Sigmoid colon (tissue), 7 donors: ENCODE results near the gene CYB561D1. TPM values are rescaled to one million over a fixed set of nuclear protein-coding genes. Genes with fewer than 3 reads are reported as not detected.
A peak's percentile ranks its signal among the peaks of the same experiment; 100 is the strongest.

ENCODE experiments used
- DNase-seq: peaks from one replicate; pipeline ENCODE4 v3.0.0-alpha.2; 2019
- H3K27ac ChIP-seq, 4 donors: fragments of 200-600 bp; sonication (generic); one replicate each; pipeline ENCODE4 v1.5.1; 2016 to 2019; ENCODE audit warnings: mild to moderate bottlenecking in 1 of 4
- H3K27me3 ChIP-seq, 3 donors: fragments of 200-600 bp; sonication (generic); one replicate each; pipeline ENCODE4 v1.5.1; 2019; ENCODE audit warnings: mild to moderate bottlenecking in 1 of 3
- H3K36me3 ChIP-seq, 4 donors: fragments of 200-600 bp; sonication (generic); one replicate each; pipeline ENCODE4 v1.5.1; 2016 to 2019
- H3K4me1 ChIP-seq, 4 donors: fragments of 200-600 bp; sonication (generic); one replicate each; pipeline ENCODE4 v1.5.1; 2017 to 2019
- H3K4me3 ChIP-seq, 4 donors: fragments of 200-600 bp; sonication (generic); one replicate each; pipeline ENCODE4 v1.5.1; 2017 to 2019; ENCODE audit warnings: mild to moderate bottlenecking in 2 of 4, moderate library complexity in 1 of 4
- H3K9me3 ChIP-seq, 4 donors: fragments of 200-600 bp in 3 of 4; sonication (generic) in 3 of 4; one replicate each; pipeline versions ENCODE4 v1.5.1 to v1.6.1; 2013 to 2019
- EP300 ChIP-seq, 4 donors: sonication (generic); formaldehyde crosslinking; IDR thresholded peaks; one replicate each; pipeline ENCODE4 v1.6.1; 2017; ENCODE audit warnings: antibody characterized with exemption in 4 of 4
- POLR2A ChIP-seq, 2 donors: fragments of 450-650 bp; IDR thresholded peaks; one replicate each; pipeline ENCODE4 v1.6.1; 2016; ENCODE audit warnings: antibody characterized with exemption in 2 of 2, mild to moderate bottlenecking in 2 of 2, moderate library complexity in 2 of 2
- POLR2AphosphoS5 ChIP-seq, 4 donors: sonication (generic); formaldehyde crosslinking; IDR thresholded peaks; one replicate each; pipeline ENCODE4 v1.6.1; 2017; ENCODE audit warnings: antibody characterized with exemption in 4 of 4
- WGBS, 2 donors: extraction: QIAGEN DNeasy Blood & Tissue Kit; methylation state at CpG; one replicate each; pipeline ENCODE4 v1.1.7; 2013; 5-methylcytosine and 5-hydroxymethylcytosine counted together
- intact Hi-C: fragments of 100-400 bp; cut with DNase I; formaldehyde crosslinking; loops from one replicate; pipeline ENCODE4 v1.15.1; 2023
- polyA plus RNA-seq, 3 donors: library from polyadenylated mRNA; stranded (reverse); fragments of 200-250 nt; gene quantifications; one replicate each; pipeline ENCODE4 v1.2.3, GENCODE V29; 2013
- total RNA-seq, 4 donors: library from RNA; depleted of rRNA; stranded (reverse); fragments of >200 nt; gene quantifications; one replicate each; pipeline ENCODE4 v1.1.0, GENCODE V29; 2016
- TF ChIP-seq, protein P1 (sequence below), 4 experiments: fragments of 450-650 bp in 3 of 4; fragments of 200-600 bp in 1 of 4; IDR thresholded peaks; one replicate each; pipeline ENCODE4 v1.5.1; 2016 to 2019; ENCODE audit warnings: antibody characterized with exemption in 4 of 4, mild to moderate bottlenecking in 3 of 4, moderate library complexity in 2 of 4
- donor health status: healthy with polysubstance abuse.
- donor health status: Bipolar disorder and iron deficiency.
- donor health status: healthy.

The CYB561D1 gene
- total and polyA plus RNA-seq, 7 donors, result 1.8 to 12.5 (median 5.2) TPM

DNA sequence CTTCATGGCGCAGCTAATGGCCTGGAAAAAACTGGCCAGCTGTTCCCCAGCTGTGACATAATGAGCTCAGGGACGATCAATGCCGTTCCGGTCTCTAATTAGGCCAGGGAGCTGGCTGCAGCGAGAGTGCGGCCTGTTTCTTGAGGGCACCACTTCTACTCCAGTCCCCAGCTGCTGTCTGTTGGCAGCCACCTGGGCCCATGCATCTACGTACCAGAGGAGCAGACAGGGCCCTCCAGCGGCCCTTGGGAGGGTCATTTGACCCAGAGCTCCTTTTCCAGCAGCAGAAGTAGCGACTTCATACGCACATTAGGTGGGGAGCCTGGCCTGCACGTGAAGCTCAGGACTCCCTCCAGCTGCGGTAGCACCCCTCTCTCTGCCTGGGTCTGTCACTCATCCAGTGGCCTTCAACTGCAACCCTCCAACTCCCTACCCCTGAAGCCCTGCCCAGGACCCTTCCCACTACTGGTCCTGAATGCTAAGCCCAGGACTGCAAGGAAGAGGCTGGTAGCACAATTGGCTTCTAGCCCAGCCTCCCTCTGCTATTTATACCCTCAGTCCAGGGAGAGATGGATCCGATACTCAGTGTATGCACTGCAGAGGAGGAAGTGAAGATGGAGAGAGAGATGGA is 36.7 kb downstream of the CYB561D1 start:
- no peaks in the 10 kb centered on the region for H3K27me3 ChIP-seq
- no peak overlapping the region for H3K27ac ChIP-seq
- H3K36me3 ChIP-seq, result no peaks in the 10 kb centered on the region
- no peaks in the 10 kb centered on the region for H3K9me3 ChIP-seq
- no peak overlapping the region for H3K4me3 ChIP-seq
- TF ChIP-seq POLR2A (IDR thresholded peaks at IDR 0.05), result no peak
- no peak for TF ChIP-seq EP300 (IDR thresholded peaks at IDR 0.05)
- TF ChIP-seq, protein P1, sequence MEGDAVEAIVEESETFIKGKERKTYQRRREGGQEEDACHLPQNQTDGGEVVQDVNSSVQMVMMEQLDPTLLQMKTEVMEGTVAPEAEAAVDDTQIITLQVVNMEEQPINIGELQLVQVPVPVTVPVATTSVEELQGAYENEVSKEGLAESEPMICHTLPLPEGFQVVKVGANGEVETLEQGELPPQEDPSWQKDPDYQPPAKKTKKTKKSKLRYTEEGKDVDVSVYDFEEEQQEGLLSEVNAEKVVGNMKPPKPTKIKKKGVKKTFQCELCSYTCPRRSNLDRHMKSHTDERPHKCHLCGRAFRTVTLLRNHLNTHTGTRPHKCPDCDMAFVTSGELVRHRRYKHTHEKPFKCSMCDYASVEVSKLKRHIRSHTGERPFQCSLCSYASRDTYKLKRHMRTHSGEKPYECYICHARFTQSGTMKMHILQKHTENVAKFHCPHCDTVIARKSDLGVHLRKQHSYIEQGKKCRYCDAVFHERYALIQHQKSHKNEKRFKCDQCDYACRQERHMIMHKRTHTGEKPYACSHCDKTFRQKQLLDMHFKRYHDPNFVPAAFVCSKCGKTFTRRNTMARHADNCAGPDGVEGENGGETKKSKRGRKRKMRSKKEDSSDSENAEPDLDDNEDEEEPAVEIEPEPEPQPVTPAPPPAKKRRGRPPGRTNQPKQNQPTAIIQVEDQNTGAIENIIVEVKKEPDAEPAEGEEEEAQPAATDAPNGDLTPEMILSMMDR (IDR thresholded peaks at IDR 0.05), result no peak
- no peak for TF ChIP-seq POLR2AphosphoS5 (IDR thresholded peaks at IDR 0.05)
- H3K4me1 ChIP-seq, result peaks cover 0 to 29% (median 22%) of the 10 kb centered on the region in 4 donors
- intact Hi-C loops, result loop anchor here (10.0 kb wide), 1 partner anchor 256 kb away; no protein-coding TSS in a partner anchor
- DNase-seq, result no peak
- 81 to 84% methylated on average over 13 of the region's 13 CpGs for WGBS, 2 donors

DNA sequence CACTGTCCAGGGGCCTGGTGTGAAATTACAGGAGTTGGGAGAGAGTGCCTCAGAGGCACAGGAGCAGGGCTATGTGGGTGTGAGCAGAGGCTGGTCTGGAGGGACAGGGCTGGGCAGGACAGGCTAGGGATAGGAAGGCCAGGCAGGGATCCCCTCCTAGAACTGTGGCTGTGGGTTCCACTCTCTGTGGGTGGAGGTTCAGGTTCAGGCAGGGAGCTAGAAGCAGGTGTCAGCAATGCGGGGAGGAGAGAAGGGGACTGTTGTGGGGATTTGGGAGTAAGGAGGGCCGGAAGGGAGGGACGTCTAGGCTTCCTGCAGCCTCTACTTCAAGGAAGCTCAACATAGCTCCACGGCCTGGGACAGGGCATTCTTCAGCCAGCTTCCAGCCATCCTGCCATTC is 37.5 kb downstream of the CYB561D1 start:
- TF ChIP-seq EP300 (IDR thresholded peaks at IDR 0.05) (no peak), POLR2AphosphoS5 (IDR thresholded peaks at IDR 0.05) (no peak), POLR2A (IDR thresholded peaks at IDR 0.05) (no peak)
- TF ChIP-seq, protein P1 (IDR thresholded peaks at IDR 0.05), result no peak
- Histone ChIP-seq H3K27ac (no peak overlapping the region), H3K9me3 (no peaks in the 10 kb centered on the region), H3K36me3 (no peaks in the 10 kb centered on the region), H3K4me3 (no peak overlapping the region), H3K27me3 (no peaks in the 10 kb centered on the region), H3K4me1 (peaks cover 0 to 37% (median 30%) of the 10 kb centered on the region in 4 donors)
- intact Hi-C loops, result loop anchor here (10.0 kb wide), 1 partner anchor 257 kb away; no protein-coding TSS in a partner anchor
- 87 to 89% methylated on average over 4 of the region's 4 CpGs for WGBS, 2 donors
- no peak for DNase-seq

DNA sequence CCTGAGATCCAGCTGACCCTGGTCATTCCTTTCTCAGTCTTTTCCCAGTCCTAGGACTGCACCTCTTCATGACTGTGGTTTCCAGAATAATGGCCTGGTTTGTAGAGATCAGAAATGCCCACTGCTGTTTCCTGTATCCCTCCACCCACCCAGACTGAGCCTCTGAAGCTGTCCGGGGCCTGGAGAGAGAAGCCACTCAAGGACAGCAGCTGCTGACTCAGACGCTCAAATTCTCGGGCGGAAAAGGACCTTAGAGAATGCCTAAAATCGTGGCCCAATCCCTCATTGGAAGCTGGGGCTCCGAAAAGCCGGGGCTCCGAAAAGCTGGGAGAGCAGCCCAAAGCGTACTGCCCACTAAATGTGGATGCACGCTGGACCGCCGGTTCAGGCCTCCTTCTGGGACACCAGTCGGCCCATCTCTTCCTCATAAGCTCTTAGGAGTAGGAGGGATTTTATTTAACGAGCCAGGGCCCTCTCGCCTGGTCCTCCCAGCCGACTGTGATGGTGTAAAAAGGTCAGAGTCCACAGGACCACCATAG is 38.0 kb downstream of the CYB561D1 start:
- Histone ChIP-seq H3K27me3 (no peaks in the 10 kb centered on the region), H3K4me1 (peaks cover 0 to 42% (median 34%) of the 10 kb centered on the region in 4 donors), H3K36me3 (no peaks in the 10 kb centered on the region), H3K4me3 (peak overlapping the region in 3 of 4 donors; percentile 15 to 18 (median 17)), H3K9me3 (no peaks in the 10 kb centered on the region), H3K27ac (peak overlapping the region in 1 of 4 donors; percentile 63)
- no peak for DNase-seq
- TF ChIP-seq POLR2AphosphoS5 (IDR thresholded peaks at IDR 0.05) (no peak), POLR2A (IDR thresholded peaks at IDR 0.05) (no peak), EP300 (IDR thresholded peaks at IDR 0.05) (no peak)
- TF ChIP-seq, protein P1 (IDR thresholded peaks at IDR 0.05), result no peak
- WGBS, 2 donors, result 45 to 57% methylated on average over 16 of the region's 16 CpGs
- intact Hi-C loops, result loop anchor here (1.0 to 10.0 kb wide), 3 partner anchors 38 to 257 kb away; partner anchors contain the start of genes CYB561D1 and PSMA5

DNA sequence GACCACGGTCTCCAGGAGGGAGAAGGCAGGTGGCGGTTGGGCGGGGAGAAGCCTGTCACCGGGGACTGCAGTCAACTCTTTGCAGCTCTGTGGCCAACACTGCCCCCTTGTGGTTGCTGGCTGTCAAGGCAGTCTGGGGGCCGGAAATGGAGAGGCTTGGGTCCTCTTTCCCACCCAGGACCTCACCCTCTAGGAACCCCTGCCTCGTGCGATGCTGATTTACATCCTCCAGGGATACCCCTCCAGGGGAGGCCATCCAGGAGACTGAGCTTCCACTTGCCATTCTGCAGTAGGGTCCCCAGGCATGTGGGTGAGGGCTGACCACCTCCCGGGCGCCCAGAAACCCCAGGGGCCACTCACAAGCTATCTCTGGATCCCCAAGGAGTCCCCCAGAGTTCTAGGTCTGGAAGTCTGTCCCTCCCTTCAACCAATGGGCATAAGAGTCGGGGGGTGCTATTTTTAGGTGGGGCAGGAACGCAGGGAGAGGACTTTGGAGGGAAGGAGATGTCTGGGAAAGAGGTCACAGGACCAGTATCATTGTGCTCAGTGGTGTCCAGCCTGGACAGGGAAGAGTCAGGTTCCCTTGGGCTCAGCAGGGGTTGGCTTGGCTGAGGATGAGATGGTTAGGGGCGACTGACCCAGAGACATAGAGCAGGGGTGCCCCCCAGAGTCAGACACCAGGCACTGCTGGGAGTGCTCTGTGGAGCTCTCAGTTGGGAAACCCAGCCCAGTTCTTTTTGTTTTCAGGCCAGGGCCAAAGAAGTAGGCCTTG is 38.7 kb downstream of the CYB561D1 start:
- intact Hi-C loops, result loop anchor here (1.0 to 10.0 kb wide), 3 partner anchors 38 to 258 kb away; partner anchors contain the start of genes CYB561D1 and PSMA5
- Histone ChIP-seq H3K4me1 (peaks cover 0 to 44% (median 34%) of the 10 kb centered on the region in 4 donors), H3K9me3 (no peaks in the 10 kb centered on the region), H3K4me3 (peak overlapping the region in 3 of 4 donors; percentile 15 to 18 (median 17)), H3K27me3 (no peaks in the 10 kb centered on the region), H3K27ac (peak overlapping the region; percentile 31 to 72 (median 52)), H3K36me3 (no peaks in the 10 kb centered on the region)
- WGBS, 2 donors, result 11 to 16% methylated on average over 12 of the region's 12 CpGs
- DNase-seq, result peak; percentile 91
- TF ChIP-seq, protein P1 (IDR thresholded peaks at IDR 0.05), result peak; percentile 96 to 99 (median 98)
- no peak for TF ChIP-seq POLR2AphosphoS5 (IDR thresholded peaks at IDR 0.05)
